Fibroblast of pulmonary artery (primary cell): ENCODE results near the gene C6orf52.
"Not testable (repeated sequence)": the region's sequence is repeated elsewhere in the genome, so short reads cannot be mapped to it uniquely, and the experiment has no call there.

Experiments used
- DNase-seq: peaks from one replicate; pipeline ENCODE4 v3.0.0-alpha.2; 2010; ENCODE audit warnings: low read depth
- H3K4me3 ChIP-seq: replicated peaks from 2 replicates; pipeline ENCODE4 v1.5.1; 2011; ENCODE audit warnings: low read depth, mild to moderate bottlenecking, control low read depth, low read length, moderate library complexity
- CTCF ChIP-seq: IDR thresholded peaks from 2 replicates; pipeline ENCODE4 v1.5.1; 2011; ENCODE audit warnings: mild to moderate bottlenecking, control low read depth, low read length, inconsistent platforms; ENCODE audit errors: missing control alignments

The C6orf52 gene

GRCh38 chr6:10694302-10695085 is at the start of gene C6orf52, which contains the start of gene PAK1IP1:
C6orf52 (minus strand) TSS chr6:10694616; CDS start chr6:10687550, 7,066 bp downstream.
PAK1IP1 (plus strand) TSS chr6:10694972; CDS start chr6:10694986, 14 bp downstream.
- no peak for TF ChIP-seq CTCF
- peak within 1 kb of the TSS; percentile 74 for H3K4me3 ChIP-seq

GRCh38 chr6:10743515-10743914 is 49.1 kb upstream of the C6orf52 start:
- no peak for TF ChIP-seq CTCF
- DNase-seq: no peak
- H3K4me3 ChIP-seq: no peak overlapping the region

More at GRCh38 chr6:10694302-10695085, at the start of gene C6orf52, which contains the start of gene PAK1IP1:
- peak; percentile 95 for DNase-seq

GRCh38 chr6:10742251-10742650 is 47.8 kb upstream of the C6orf52 start:
- H3K4me3 ChIP-seq: no peak overlapping the region
- TF ChIP-seq CTCF: no peak
- no peak for DNase-seq

- DNase-seq: not testable (repeated sequence)
Observed at GRCh38 chr6:10741643-10742042, 47.2 kb upstream of the C6orf52 start.

GRCh38 chr6:10740061-10740460 is 45.6 kb upstream of the C6orf52 start:
- H3K4me3 ChIP-seq: no peak overlapping the region
- DNase-seq: no peak
- TF ChIP-seq CTCF: no peak

More at GRCh38 chr6:10741643-10742042, 47.2 kb upstream of the C6orf52 start:
- H3K4me3 ChIP-seq: not testable (repeated sequence)

GRCh38 chr6:10736731-10737130 is 42.3 kb upstream of the C6orf52 start:
- no peak for DNase-seq
- no peak overlapping the region for H3K4me3 ChIP-seq
- no peak for TF ChIP-seq CTCF

GRCh38 chr6:10733863-10734262 is 39.4 kb upstream of the C6orf52 start:
- no peak overlapping the region for H3K4me3 ChIP-seq
- no peak for DNase-seq
- no peak for TF ChIP-seq CTCF
